ENCODE results near the gene CDH23.

CDH23 gene

GRCh38 chr10:71743866-71744265 is 347.1 kb downstream of the CDH23 start:
- Histone ChIP-seq H3K36me3 (ENCODE audit: insufficient read depth, low read depth, low read length) (no peaks in the 10 kb centered on the region), H3K4me3 (ENCODE audit: low read length) (no peak overlapping the region), H3K9me3 (ENCODE audit: insufficient read depth, low read depth, low read length) (no peaks in the 10 kb centered on the region), H3K4me1 (ENCODE audit: insufficient read depth, low read length) (no peaks in the 10 kb centered on the region), H3K27me3 (ENCODE audit: insufficient read depth, low read length) (no peaks in the 10 kb centered on the region), H3K27ac (ENCODE audit: low read length) (no peak overlapping the region), H3K9ac (ENCODE audit: low read depth, low read length) (no peak overlapping the region)

DNA sequence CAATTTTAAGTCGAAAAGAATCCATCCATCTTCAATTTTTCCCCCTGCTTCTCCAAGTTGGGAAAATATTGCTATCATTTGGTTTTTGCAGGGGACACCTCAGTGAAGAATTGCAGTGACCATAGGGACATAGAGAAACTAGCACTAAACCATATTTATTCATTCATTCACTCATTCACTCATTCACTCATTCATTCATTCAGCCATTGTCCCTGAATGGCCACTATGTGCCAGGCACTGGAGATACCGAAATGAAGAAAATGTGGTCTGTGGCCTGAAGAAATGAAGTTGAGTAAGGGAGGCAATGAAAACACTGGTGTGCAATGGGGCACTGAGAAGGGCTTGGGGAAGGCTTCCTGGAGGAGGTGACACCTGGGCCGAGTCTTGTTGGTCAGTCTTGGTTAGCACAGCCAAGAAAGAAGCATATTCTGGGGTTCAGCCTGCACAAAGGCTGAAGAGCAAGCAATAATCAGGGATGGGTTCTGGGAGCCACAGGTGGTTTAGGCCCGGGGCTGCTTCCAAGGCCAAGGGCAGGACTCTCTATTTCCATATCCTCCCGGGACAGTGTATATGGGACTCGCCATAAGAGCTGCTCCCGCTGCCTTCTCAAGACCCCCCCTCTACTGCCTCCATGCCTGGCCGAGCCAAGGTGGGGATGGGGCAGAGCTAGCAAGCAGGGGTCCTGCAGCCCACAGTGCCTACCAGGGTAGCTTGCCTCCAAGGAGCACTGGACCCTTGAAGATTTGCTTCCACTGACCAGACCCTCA is 348.4 kb downstream of the CDH23 start:
- H3K27ac ChIP-seq (ENCODE audit: low read length) = no peak overlapping the region
- no peaks in the 10 kb centered on the region for H3K36me3 ChIP-seq (ENCODE audit: insufficient read depth, low read depth, low read length)
- no peak overlapping the region for H3K9ac ChIP-seq (ENCODE audit: low read depth, low read length)
- H3K4me3 ChIP-seq (ENCODE audit: low read length) = no peak overlapping the region
- H3K27me3 ChIP-seq (ENCODE audit: insufficient read depth, low read length) = no peaks in the 10 kb centered on the region
- H3K4me1 ChIP-seq (ENCODE audit: insufficient read depth, low read length) = no peaks in the 10 kb centered on the region
- no peaks in the 10 kb centered on the region for H3K9me3 ChIP-seq (ENCODE audit: insufficient read depth, low read depth, low read length)

- no peak overlapping the region for H3K27ac ChIP-seq (ENCODE audit: low read length)
- no peak overlapping the region for H3K4me3 ChIP-seq (ENCODE audit: low read length)
- no peak overlapping the region for H3K9ac ChIP-seq (ENCODE audit: low read depth, low read length)
- H3K36me3 ChIP-seq (ENCODE audit: insufficient read depth, low read depth, low read length) = no peaks in the 10 kb centered on the region
- no peaks in the 10 kb centered on the region for H3K4me1 ChIP-seq (ENCODE audit: insufficient read depth, low read length)
- no peaks in the 10 kb centered on the region for H3K27me3 ChIP-seq (ENCODE audit: insufficient read depth, low read length)
- no peaks in the 10 kb centered on the region for H3K9me3 ChIP-seq (ENCODE audit: insufficient read depth, low read depth, low read length)
These were observed 349.0 kb downstream of the CDH23 start for GRCh38 chr10:71745664-71746250.

- H3K9me3 ChIP-seq (ENCODE audit: insufficient read depth, low read depth, low read length) = no peaks in the 10 kb centered on the region
- H3K27me3 ChIP-seq (ENCODE audit: insufficient read depth, low read length) = no peaks in the 10 kb centered on the region
- H3K9ac ChIP-seq (ENCODE audit: low read depth, low read length) = no peak overlapping the region
- H3K27ac ChIP-seq (ENCODE audit: low read length) = no peak overlapping the region
- no peaks in the 10 kb centered on the region for H3K36me3 ChIP-seq (ENCODE audit: insufficient read depth, low read depth, low read length)
- H3K4me1 ChIP-seq (ENCODE audit: insufficient read depth, low read length) = no peaks in the 10 kb centered on the region
- H3K4me3 ChIP-seq (ENCODE audit: low read length) = no peak overlapping the region
These were observed 349.8 kb downstream of the CDH23 start for GRCh38 chr10:71746344-71747037.

GRCh38 chr10:71747039-71747531 is 350.4 kb downstream of the CDH23 start:
- no peaks in the 10 kb centered on the region for H3K9me3 ChIP-seq (ENCODE audit: insufficient read depth, low read depth, low read length)
- H3K4me1 ChIP-seq (ENCODE audit: insufficient read depth, low read length) = no peaks in the 10 kb centered on the region
- H3K27ac ChIP-seq (ENCODE audit: low read length) = no peak overlapping the region
- H3K9ac ChIP-seq (ENCODE audit: low read depth, low read length) = no peak overlapping the region
- no peak overlapping the region for H3K4me3 ChIP-seq (ENCODE audit: low read length)
- no peaks in the 10 kb centered on the region for H3K36me3 ChIP-seq (ENCODE audit: insufficient read depth, low read depth, low read length)
- no peaks in the 10 kb centered on the region for H3K27me3 ChIP-seq (ENCODE audit: insufficient read depth, low read length)

DNA sequence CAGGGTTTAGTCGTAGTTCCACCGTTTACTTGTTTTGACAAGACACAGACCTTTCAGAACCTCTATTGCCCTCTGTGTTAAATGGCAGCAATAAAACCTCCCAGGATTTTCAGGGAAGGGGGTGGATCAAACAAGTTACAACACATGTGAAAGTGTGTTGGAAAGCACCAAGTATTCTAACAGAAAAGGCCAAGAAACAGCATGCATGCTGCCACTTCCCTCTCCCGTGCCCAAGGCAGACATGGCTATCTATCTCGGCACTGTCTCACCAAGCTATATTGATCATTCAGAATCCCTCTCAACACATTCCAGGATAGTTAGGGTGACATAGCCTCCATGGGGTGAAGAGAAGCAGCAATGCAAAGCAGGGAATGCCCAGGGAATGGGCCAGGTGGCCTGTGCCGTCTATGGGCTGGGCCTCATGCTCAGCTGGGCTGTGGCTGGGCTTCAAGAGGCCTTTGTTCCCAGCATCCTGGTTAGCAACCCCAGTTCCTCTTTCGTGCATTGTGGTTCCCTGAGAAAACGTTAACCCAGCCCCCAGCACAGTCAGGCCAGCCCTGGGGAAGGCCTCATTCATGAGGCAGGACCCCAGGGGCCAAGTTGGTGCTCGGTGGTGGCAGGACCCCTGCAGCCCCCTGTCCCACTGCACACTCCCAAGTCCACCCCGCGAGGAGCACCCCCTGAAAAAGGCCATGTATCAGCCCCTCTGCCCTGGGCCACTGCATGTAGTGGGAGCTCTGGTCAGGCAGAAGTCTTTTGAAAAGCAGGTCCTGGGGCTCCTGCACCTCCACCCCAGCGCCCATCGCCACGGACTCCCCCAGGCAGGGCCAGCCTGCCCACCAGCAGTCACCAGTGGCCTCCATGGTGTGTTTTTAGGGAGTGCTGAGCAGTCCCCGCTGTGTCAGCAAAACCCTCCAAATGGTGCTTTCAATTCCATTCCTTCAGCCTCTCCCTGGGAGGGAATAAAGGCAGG is 351.1 kb downstream of the CDH23 start:
- H3K4me3 ChIP-seq (ENCODE audit: low read length) = no peak overlapping the region
- 0 out of 2 replicates have a peak overlapping the region, but pooled peaks have one; percentile 15 for H3K9ac ChIP-seq (ENCODE audit: low read depth, low read length)
- no peaks in the 10 kb centered on the region for H3K4me1 ChIP-seq (ENCODE audit: insufficient read depth, low read length)
- no peak overlapping the region for H3K27ac ChIP-seq (ENCODE audit: low read length)
- no peaks in the 10 kb centered on the region for H3K27me3 ChIP-seq (ENCODE audit: insufficient read depth, low read length)
- no peaks in the 10 kb centered on the region for H3K36me3 ChIP-seq (ENCODE audit: insufficient read depth, low read depth, low read length)
- H3K9me3 ChIP-seq (ENCODE audit: insufficient read depth, low read depth, low read length) = no peaks in the 10 kb centered on the region

GRCh38 chr10:71748671-71749191 is 352.0 kb downstream of the CDH23 start:
- Histone ChIP-seq H3K9me3 (ENCODE audit: insufficient read depth, low read depth, low read length) (no peaks in the 10 kb centered on the region), H3K27me3 (ENCODE audit: insufficient read depth, low read length) (no peaks in the 10 kb centered on the region), H3K27ac (ENCODE audit: low read length) (no peak overlapping the region), H3K4me3 (ENCODE audit: low read length) (no peak overlapping the region), H3K36me3 (ENCODE audit: insufficient read depth, low read depth, low read length) (no peaks in the 10 kb centered on the region), H3K9ac (ENCODE audit: low read depth, low read length) (no peak overlapping the region), H3K4me1 (ENCODE audit: insufficient read depth, low read length) (no peaks in the 10 kb centered on the region)

DNA sequence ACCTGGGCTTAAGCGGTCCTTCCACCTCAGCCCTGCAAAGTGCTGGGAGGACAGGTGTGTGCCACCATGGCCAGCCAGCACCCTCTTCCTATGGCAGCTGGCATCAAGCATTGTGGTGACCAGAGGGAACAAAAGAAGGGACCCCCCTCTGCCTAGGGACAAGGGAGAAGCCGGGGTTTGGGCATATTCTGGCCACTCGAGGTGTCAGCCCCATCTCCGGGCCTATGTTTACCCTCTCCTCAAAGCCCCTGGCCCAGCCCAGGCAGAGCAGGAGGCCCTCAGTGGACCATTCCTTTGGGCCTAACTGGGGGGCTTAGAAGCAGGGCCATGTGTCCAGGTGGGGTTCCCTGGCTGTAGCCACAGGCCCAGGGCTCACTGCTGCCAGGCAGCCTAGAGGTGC is 352.7 kb downstream of the CDH23 start:
- no peak overlapping the region for H3K4me3 ChIP-seq (ENCODE audit: low read length)
- H3K9ac ChIP-seq (ENCODE audit: low read depth, low read length) = no peak overlapping the region
- no peaks in the 10 kb centered on the region for H3K36me3 ChIP-seq (ENCODE audit: insufficient read depth, low read depth, low read length)
- no peaks in the 10 kb centered on the region for H3K27me3 ChIP-seq (ENCODE audit: insufficient read depth, low read length)
- H3K9me3 ChIP-seq (ENCODE audit: insufficient read depth, low read depth, low read length) = no peaks in the 10 kb centered on the region
- H3K4me1 ChIP-seq (ENCODE audit: insufficient read depth, low read length) = no peaks in the 10 kb centered on the region
- no peak overlapping the region for H3K27ac ChIP-seq (ENCODE audit: low read length)

DNA sequence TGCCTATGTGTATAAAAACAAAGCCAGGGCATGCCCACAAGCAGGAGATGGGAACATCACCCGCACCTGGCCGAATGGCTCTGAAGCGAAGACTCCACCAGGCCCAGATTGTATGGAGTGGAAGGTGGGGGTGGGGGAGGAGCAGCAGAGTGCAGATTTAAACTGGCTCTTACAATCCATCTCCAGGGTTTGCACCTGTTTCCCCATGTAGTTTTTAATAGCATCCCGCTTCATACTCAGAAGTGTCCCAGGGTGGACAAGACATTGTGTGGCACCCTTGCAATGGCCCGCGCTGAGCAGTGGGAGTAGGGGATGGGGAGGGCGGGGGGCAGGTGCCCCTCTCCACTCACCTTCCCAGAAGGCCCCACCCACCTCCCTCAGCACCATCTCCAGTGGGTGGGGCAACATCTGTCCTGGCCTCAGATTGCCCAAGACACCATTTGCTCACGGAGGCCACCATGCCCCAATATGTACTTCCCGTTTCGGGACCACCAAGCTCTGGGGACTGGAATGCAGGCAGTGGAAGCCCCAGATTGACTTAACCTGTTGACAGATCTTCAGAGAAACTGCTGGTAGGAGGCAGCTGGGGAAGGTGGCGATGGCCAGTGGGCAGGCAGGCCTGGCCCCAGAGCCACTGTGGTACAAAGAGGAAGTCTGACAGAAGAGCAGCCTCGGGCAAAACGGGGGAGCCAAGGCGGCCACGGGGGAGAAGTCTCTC is 353.6 kb downstream of the CDH23 start:
- H3K27ac ChIP-seq (ENCODE audit: low read length) = no peak overlapping the region

GRCh38 chr10:71750986-71751385 is 354.3 kb downstream of the CDH23 start:
- Histone ChIP-seq H3K27ac (ENCODE audit: low read length) (no peak overlapping the region), H3K9me3 (ENCODE audit: insufficient read depth, low read depth, low read length) (no peaks in the 10 kb centered on the region), H3K9ac (ENCODE audit: low read depth, low read length) (no peak overlapping the region), H3K36me3 (ENCODE audit: insufficient read depth, low read depth, low read length) (no peaks in the 10 kb centered on the region), H3K4me3 (ENCODE audit: low read length) (no peak overlapping the region), H3K4me1 (ENCODE audit: insufficient read depth, low read length) (no peaks in the 10 kb centered on the region), H3K27me3 (ENCODE audit: insufficient read depth, low read length) (no peaks in the 10 kb centered on the region)

More for the DNA sequence above, 353.6 kb downstream of the CDH23 start:
- H3K4me3 ChIP-seq (ENCODE audit: low read length) = no peak overlapping the region
- H3K4me1 ChIP-seq (ENCODE audit: insufficient read depth, low read length) = no peaks in the 10 kb centered on the region
- H3K27me3 ChIP-seq (ENCODE audit: insufficient read depth, low read length) = no peaks in the 10 kb centered on the region
- no peaks in the 10 kb centered on the region for H3K36me3 ChIP-seq (ENCODE audit: insufficient read depth, low read depth, low read length)
- H3K9me3 ChIP-seq (ENCODE audit: insufficient read depth, low read depth, low read length) = no peaks in the 10 kb centered on the region
- H3K9ac ChIP-seq (ENCODE audit: low read depth, low read length) = no peak overlapping the region

Data from iPS-20b (cell line).